MG63 (cell line): ENCODE data around the gene NPHS1. TPM values are rescaled to one million over a fixed set of nuclear protein-coding genes. Genes with fewer than 3 reads are reported as not detected.
A peak's percentile ranks its signal among the peaks of the same experiment; 100 is the strongest.
"Not testable (repeated sequence)": the region's sequence is repeated elsewhere in the genome, so short reads cannot be mapped to it uniquely, and the experiment has no call there.

Source experiments
- DNase-seq: peaks from one replicate; pipeline ENCODE4 v3.0.0-alpha.2; 2020
- H3K27me3 ChIP-seq: fragments of 250-450 bp; sonication (Bioruptor Pico); 2 replicates; pipeline ENCODE4 v1.5.1; 2020; ENCODE audit warnings: mild to moderate bottlenecking, moderate library complexity
- H3K36me3 ChIP-seq: fragments of 250-450 bp; sonication (Bioruptor Pico); 2 replicates; pipeline ENCODE4 v1.5.1; 2020; ENCODE audit warnings: mild to moderate bottlenecking, moderate library complexity
- H3K4me3 ChIP-seq: fragments of 250-450 bp; sonication (Bioruptor Pico); 2 replicates; pipeline ENCODE4 v1.5.1; 2020; ENCODE audit warnings: mild to moderate bottlenecking, moderate library complexity
- H3K9me3 ChIP-seq: fragments of 250-450 bp; sonication (Bioruptor Pico); 2 replicates; pipeline ENCODE4 v1.5.1; 2020; ENCODE audit warnings: mild to moderate bottlenecking, moderate library complexity
- total RNA-seq: library from RNA; depleted of rRNA; stranded (reverse); fragments of >200 nt; shearing (Covaris generic); gene quantifications from 2 replicates; pipeline ENCODE4 v1.2.3, GENCODE V29; 2014; ENCODE audit warnings: low replicate concordance

Gene NPHS1
- total RNA-seq, 1 experiment from 2014 or later = not detected

GRCh38 chr19:35842666-35843272 is 9.5 kb downstream of the NPHS1 start:
- Histone ChIP-seq H3K4me3 (no peak overlapping the region), H3K9me3 (peaks cover 10% of the 10 kb centered on the region; the same call in 1 of the 2 replicates), H3K27me3 (peaks cover 46% of the 10 kb centered on the region), H3K36me3 (no peaks in the 10 kb centered on the region)
- DNase-seq = no peak

GRCh38 chr19:35841961-35842595 is 10.2 kb downstream of the NPHS1 start:
- Histone ChIP-seq H3K36me3 (no peaks in the 10 kb centered on the region), H3K9me3 (peaks cover 10% of the 10 kb centered on the region; the same call in 1 of the 2 replicates), H3K27me3 (peaks cover 48% of the 10 kb centered on the region), H3K4me3 (no peak overlapping the region)
- no peak for DNase-seq

GRCh38 chr19:35836096-35836495 is 16.2 kb downstream of the NPHS1 start:
- H3K36me3 ChIP-seq, DNase-seq, H3K4me3 ChIP-seq: not testable (repeated sequence)
- H3K9me3 ChIP-seq = peaks cover 10% of the 10 kb centered on the region; the same call in 1 of the 2 replicates
- H3K27me3 ChIP-seq = peaks cover 44% of the 10 kb centered on the region

GRCh38 chr19:35833972-35834371 is 18.3 kb downstream of the NPHS1 start:
- 0 out of 2 replicates have a peak, but pooled peaks cover 7% of the 10 kb centered on the region for H3K9me3 ChIP-seq
- H3K27me3 ChIP-seq = peaks cover 47% of the 10 kb centered on the region
- no peak for DNase-seq
- no peaks in the 10 kb centered on the region for H3K36me3 ChIP-seq
- no peak overlapping the region for H3K4me3 ChIP-seq

GRCh38 chr19:35832054-35832453 is 20.2 kb downstream of the NPHS1 start:
- H3K4me3 ChIP-seq = no peak overlapping the region
- peaks cover 47% of the 10 kb centered on the region for H3K27me3 ChIP-seq
- H3K36me3 ChIP-seq = no peaks in the 10 kb centered on the region
- no peak for DNase-seq
- no peaks in the 10 kb centered on the region for H3K9me3 ChIP-seq

GRCh38 chr19:35830986-35831385 is 21.3 kb downstream of the NPHS1 start:
- Histone ChIP-seq H3K27me3 (peaks cover 47% of the 10 kb centered on the region), H3K36me3 (no peaks in the 10 kb centered on the region), H3K4me3 (no peak overlapping the region), H3K9me3 (no peaks in the 10 kb centered on the region)
- DNase-seq = no peak

- Histone ChIP-seq H3K27me3 (peaks cover 40% of the 10 kb centered on the region), H3K36me3 (no peaks in the 10 kb centered on the region), H3K9me3 (no peaks in the 10 kb centered on the region), H3K4me3 (no peak overlapping the region)
- peak; percentile 60 for DNase-seq
These were observed 23.5 kb downstream of the NPHS1 start for GRCh38 chr19:35828692-35829301.

- Histone ChIP-seq H3K36me3 (no peaks in the 10 kb centered on the region), H3K9me3 (no peaks in the 10 kb centered on the region), H3K4me3 (no peak overlapping the region), H3K27me3 (peaks cover 47% of the 10 kb centered on the region)
- DNase-seq = no peak
These were observed 28.2 kb downstream of the NPHS1 start for GRCh38 chr19:35824150-35824549.

GRCh38 chr19:35822579-35822978 is 29.7 kb downstream of the NPHS1 start:
- Histone ChIP-seq H3K27me3 (peaks cover 46% of the 10 kb centered on the region), H3K4me3 (no peak overlapping the region), H3K36me3 (no peaks in the 10 kb centered on the region), H3K9me3 (no peaks in the 10 kb centered on the region)
- no peak for DNase-seq

- DNase-seq = no peak
- Histone ChIP-seq H3K36me3 (no peaks in the 10 kb centered on the region), H3K27me3 (peaks cover 33% of the 10 kb centered on the region), H3K9me3 (no peaks in the 10 kb centered on the region), H3K4me3 (no peak overlapping the region)
These were observed 33.9 kb downstream of the NPHS1 start for GRCh38 chr19:35818445-35818844.

GRCh38 chr19:35816846-35817245 is 35.5 kb downstream of the NPHS1 start:
- Histone ChIP-seq H3K36me3 (no peaks in the 10 kb centered on the region), H3K27me3 (peaks cover 26% of the 10 kb centered on the region), H3K4me3 (no peak overlapping the region), H3K9me3 (no peaks in the 10 kb centered on the region)
- DNase-seq = no peak

- no peak for DNase-seq
- Histone ChIP-seq H3K36me3 (no peaks in the 10 kb centered on the region), H3K27me3 (peaks cover 25% of the 10 kb centered on the region), H3K9me3 (no peaks in the 10 kb centered on the region), H3K4me3 (no peak overlapping the region)
These were observed 36.0 kb downstream of the NPHS1 start for GRCh38 chr19:35816262-35816661.

- Histone ChIP-seq H3K9me3 (no peaks in the 10 kb centered on the region), H3K36me3 (no peaks in the 10 kb centered on the region), H3K27me3 (peaks cover 13% of the 10 kb centered on the region), H3K4me3 (no peak overlapping the region)
- DNase-seq = no peak
These were observed 39.0 kb downstream of the NPHS1 start for GRCh38 chr19:35813043-35813890.

GRCh38 chr19:35812220-35813042 is 39.9 kb downstream of the NPHS1 start, which contains the start of gene PRODH2:
TSS of gene PRODH2 (minus strand) at chr19:35812845. CDS start at chr19:35812805, 40 bp downstream.
- no peaks in the 10 kb centered on the region for H3K9me3 ChIP-seq
- DNase-seq = no peak
- H3K4me3 ChIP-seq = no peak within 1 kb of the TSS
- no peaks in the 10 kb centered on the region for H3K36me3 ChIP-seq
- H3K27me3 ChIP-seq = peaks cover 17% of the 10 kb centered on the region

- H3K27me3 ChIP-seq = peaks cover 17% of the 10 kb centered on the region
- H3K9me3 ChIP-seq = no peaks in the 10 kb centered on the region
- no peak overlapping the region for H3K4me3 ChIP-seq
- H3K36me3 ChIP-seq = no peaks in the 10 kb centered on the region
- no peak for DNase-seq
These were observed 40.7 kb downstream of the NPHS1 start for GRCh38 chr19:35811317-35812219.
